ENCODE results near the gene ANKRD13C.
"Not testable (repeated sequence)": the region's sequence is repeated elsewhere in the genome, so short reads cannot be mapped to it uniquely, and the experiment has no call there.

DNA sequence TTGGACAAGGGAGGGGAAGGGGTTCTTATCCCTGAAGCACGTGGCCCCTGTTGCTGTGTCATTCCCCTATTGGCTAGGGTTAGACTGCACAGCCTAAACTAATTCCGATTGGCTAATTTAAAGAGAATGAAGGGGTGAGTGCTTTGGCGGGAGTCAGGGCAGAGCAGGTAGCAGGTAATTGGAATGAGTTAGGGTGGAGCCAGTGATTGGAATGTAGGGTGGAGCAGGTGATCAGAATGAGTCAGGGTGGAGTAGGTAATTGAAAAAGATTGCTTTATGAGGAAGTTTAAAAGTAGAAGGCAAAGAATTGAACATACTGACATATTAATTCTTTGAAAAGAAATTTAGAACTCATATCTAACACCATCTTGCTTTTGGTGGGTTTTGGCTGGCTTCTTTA lies 12.5 kb upstream of the ANKRD13C start:
- TF ChIP-seq, protein P1, sequence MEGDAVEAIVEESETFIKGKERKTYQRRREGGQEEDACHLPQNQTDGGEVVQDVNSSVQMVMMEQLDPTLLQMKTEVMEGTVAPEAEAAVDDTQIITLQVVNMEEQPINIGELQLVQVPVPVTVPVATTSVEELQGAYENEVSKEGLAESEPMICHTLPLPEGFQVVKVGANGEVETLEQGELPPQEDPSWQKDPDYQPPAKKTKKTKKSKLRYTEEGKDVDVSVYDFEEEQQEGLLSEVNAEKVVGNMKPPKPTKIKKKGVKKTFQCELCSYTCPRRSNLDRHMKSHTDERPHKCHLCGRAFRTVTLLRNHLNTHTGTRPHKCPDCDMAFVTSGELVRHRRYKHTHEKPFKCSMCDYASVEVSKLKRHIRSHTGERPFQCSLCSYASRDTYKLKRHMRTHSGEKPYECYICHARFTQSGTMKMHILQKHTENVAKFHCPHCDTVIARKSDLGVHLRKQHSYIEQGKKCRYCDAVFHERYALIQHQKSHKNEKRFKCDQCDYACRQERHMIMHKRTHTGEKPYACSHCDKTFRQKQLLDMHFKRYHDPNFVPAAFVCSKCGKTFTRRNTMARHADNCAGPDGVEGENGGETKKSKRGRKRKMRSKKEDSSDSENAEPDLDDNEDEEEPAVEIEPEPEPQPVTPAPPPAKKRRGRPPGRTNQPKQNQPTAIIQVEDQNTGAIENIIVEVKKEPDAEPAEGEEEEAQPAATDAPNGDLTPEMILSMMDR (IDR thresholded peaks at IDR 0.05), result not testable (repeated sequence)
- not testable (repeated sequence) for TF ChIP-seq POLR2A, EP300 (IDR thresholded peaks at IDR 0.05)
